ENCODE results near the gene C1S. TPM values are rescaled to one million over a fixed set of nuclear protein-coding genes. Genes with fewer than 3 reads are reported as not detected.
"Not testable (repeated sequence)": the region's sequence is repeated elsewhere in the genome, so short reads cannot be mapped to it uniquely, and the experiment has no call there.

The C1S gene
- polyA plus RNA-seq, 3 donors, result 49.2 to 60.0 (median 50.5) TPM

DNA sequence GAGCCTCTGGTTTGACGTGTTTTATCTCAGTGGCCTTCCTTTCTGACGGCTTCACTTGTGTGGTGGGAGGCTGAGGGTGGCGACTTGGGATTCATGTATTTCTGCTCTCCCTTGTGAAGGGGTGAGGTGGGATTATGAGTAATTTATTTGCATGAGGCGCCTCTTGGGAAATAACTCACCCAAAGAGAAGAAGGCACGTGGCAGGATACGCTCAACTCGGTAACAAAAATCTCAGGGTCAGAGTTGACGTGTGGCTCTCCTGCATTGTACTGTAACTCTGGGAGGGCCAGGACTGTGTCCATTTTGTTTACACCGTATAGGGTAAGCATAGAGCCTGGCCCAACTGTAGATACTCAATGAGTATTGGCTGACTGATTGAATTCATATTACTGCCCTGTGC, 14.6 kb upstream of the C1S start:
- no peak for DNase-seq (ENCODE audit: low read depth in 3 of 3, low spot score in 2 of 3)

- no peak for DNase-seq (ENCODE audit: low read depth in 3 of 3, low spot score in 2 of 3)
Observed at GRCh38 chr12:7046383-7047105, 14.0 kb upstream of the C1S start.

GRCh38 chr12:7047306-7047705, 13.2 kb upstream of the C1S start:
- DNase-seq (ENCODE audit: low read depth in 3 of 3, low spot score in 2 of 3), result no peak

GRCh38 chr12:7049445-7049951, 11.0 kb upstream of the C1S start:
- not testable (repeated sequence) for DNase-seq (ENCODE audit: low read depth in 3 of 3, low spot score in 2 of 3)

DNA sequence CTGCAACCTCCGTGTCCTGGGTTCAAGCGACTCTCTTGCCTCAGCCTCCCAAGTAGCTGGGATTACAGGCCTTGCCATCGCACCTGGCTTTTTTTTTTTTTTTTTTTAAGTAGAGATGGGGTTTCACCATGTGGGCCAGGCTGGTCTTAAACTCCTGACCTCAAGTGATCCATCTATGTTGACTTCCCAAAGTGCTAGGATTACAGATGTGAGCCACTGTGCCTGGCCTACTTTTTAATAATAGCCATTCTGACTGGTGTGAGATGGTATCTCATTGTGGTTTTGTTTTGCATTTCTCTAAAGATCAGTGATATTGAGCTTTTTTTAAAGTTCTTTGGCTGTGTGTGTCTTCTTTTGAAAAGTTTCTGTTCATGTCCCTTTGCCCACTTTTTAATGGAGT, 10.5 kb upstream of the C1S start:
- DNase-seq (ENCODE audit: low read depth in 3 of 3, low spot score in 2 of 3), result not testable (repeated sequence)

DNA sequence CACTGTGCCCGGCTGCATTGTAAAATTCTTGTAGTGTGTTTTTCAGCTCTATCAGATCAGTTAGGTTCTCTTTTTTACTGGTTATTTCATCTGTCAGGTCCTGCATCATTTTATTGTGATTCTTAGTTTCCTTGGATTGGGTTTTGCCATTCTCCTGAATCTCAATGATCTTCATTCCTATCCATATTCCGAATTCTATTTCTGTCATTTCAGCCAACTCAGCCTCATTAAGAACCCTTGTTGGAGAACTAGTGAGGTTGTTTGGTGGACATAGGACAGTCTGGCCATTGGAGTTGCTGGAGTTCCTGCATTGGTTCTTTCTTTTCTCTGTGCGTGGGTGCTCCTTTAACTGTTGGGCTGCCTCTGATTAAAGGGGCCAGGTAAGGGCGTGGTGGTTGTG, 5.6 kb upstream of the C1S start:
- DNase-seq (ENCODE audit: low read depth in 3 of 3, low spot score in 2 of 3), result no peak

DNA sequence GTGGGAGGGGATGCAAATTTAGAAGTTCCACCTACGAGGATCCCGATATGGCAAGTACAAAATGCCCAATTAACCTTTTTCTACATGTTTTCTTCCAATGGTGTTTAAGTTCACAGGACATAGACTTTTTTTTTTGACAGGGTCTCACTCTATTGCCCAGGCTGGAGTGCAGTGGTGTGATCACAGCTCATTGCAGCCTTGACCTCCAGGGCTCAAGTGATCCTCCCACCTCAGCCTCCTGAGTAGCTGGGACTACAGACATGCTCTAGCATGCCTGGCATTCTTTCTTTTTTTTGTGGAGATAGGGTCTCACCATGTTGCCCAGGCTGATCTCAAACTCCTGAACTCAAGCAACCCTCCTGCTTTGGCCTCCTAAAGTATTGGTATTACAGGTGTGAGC, 4.8 kb upstream of the C1S start:
- DNase-seq (ENCODE audit: low read depth in 3 of 3, low spot score in 2 of 3), result not testable (repeated sequence)

GRCh38 chr12:7058163-7058845, 2.2 kb upstream of the C1S start:
- no peak for DNase-seq (ENCODE audit: low read depth in 3 of 3, low spot score in 2 of 3)

DNA sequence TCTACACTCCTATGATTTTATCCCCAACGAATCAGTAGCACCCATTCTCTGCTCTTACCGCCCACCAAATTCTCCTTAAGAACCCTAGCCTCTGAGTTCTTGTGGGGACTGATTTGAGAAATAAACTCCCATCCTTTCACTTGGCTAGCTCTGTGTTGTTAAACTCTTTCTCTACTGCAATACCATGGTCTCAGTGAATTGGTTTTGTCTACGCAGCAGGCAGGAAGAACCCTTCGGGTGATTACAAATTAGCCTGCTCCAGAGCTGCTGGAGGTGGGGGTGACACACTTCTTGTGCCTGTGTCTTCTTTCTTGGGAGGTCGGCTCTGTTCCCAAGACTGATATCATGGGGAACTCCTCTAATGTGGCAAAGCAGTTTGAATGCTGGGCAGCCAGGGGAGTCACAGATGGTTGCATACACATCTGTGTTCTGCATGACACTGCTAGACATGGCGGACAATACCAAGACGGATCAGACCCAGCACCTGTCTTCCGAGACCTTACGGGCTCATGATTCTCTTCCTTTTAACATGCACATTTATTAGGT, 1.6 kb upstream of the C1S start:
- no peak for DNase-seq (ENCODE audit: low read depth in 3 of 3, low spot score in 2 of 3)

GRCh38 chr12:7059780-7060179, 738 bp upstream of the C1S start:
- no peak for DNase-seq (ENCODE audit: low read depth in 3 of 3, low spot score in 2 of 3)

DNA sequence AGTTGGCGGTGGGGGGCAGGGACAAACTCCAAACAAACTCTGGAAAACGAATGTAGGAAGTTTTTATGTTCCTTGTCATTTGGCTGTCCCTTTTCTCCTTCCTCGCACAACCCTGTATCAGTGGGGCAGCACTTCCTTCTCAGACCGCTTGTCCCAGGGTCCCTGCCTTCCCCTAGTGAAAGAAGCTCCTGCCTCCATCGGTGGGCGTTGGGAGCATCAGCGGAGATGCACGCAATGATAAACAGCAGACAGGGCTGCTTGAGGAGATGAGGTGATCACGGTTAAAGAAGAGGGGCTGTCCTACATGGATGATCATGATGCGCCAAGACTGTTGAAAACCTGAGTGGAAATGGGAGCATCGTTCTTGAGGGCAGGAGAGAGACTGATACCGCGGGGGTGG, 620 bp downstream of the C1S start:
- no peak for DNase-seq (ENCODE audit: low read depth in 3 of 3, low spot score in 2 of 3)

GRCh38 chr12:7061596-7061995, 1.1 kb downstream of the C1S start:
- DNase-seq (ENCODE audit: low read depth in 3 of 3, low spot score in 2 of 3), result no peak

DNA sequence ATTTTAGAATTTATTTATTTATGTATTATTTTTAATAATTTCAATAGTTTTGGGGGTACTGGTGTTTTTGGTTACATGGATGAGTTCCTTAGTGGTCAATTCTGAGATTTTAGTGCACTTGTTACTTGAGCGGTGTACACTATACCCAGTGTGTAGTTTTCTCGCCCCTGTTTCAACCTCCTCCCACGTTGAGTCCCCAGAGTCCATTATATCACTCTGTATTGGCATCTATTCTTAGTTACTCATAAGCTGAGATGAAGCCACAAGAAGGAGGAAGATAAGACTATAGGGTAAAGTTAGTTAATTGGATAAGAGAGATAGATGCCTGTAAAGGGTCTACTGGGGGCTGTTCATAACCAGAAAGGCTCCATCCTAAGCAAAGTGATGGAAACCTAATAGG, 4.0 kb downstream of the C1S start:
- no peak for DNase-seq (ENCODE audit: low read depth in 3 of 3, low spot score in 2 of 3)

DNA sequence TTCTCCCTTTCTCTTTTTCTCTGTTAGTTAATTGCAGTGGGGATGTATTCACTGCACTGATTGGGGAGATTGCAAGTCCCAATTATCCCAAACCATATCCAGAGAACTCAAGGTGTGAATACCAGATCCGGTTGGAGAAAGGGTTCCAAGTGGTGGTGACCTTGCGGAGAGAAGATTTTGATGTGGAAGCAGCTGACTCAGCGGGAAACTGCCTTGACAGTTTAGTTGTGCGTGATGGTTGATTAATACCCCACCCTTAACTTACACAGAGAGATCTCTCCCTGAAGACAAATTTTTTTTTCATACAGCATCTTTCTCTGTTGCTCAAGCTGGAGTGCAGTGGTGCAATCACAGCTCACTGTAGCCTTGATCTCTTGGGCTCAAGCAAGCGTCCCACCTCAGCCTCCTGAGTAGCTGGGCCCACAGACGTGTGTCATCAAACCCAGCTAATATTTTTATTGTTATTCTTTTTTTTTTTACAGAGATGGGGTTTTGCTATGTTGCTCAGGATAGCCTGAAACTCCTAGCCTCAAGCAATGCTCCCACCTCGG, 4.6 kb downstream of the C1S start:
- DNase-seq (ENCODE audit: low read depth in 3 of 3, low spot score in 2 of 3), result no peak

- no peak for DNase-seq (ENCODE audit: low read depth in 3 of 3, low spot score in 2 of 3)
Observed at GRCh38 chr12:7066596-7066995, 6.1 kb downstream of the C1S start.

GRCh38 chr12:7067096-7067495, 6.6 kb downstream of the C1S start:
- no peak for DNase-seq (ENCODE audit: low read depth in 3 of 3, low spot score in 2 of 3)

DNA sequence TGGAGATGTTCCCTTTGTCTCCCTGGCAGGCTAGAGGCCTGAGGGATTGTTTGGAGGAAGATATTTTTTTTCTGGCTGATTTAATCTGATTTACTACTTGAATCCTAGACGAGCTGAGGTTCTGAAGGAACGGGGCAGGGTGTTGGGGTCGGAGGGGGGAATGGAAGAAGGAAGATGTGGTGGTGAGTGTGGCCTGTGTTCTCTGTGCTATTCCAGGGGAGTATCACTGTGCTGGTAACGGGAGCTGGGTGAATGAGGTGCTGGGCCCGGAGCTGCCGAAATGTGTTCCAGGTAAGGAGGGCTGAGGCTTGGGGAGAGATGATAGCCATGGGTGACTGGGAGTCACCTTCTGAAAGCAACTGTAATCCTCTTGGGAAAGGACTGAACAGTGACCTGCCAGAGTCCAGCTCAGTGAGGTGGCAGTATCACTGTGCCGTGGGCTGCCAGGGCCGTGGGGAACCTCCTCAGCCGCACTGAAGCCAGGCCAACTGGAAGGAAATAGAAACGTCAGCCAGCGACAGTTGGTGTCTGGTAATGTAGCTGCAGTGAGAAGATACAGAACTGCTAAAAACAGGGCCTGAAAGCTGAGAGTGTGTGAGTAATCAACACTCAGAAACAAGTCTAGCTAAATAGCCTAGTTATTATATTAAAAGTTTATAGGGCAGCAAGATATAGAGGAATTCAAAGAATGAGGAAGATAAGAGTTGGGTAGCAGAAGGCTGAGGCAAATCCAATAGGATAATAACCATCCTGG, 7.9 kb downstream of the C1S start:
- no peak for DNase-seq (ENCODE audit: low read depth in 3 of 3, low spot score in 2 of 3)

GRCh38 chr12:7068994-7069346, 8.5 kb downstream of the C1S start:
- DNase-seq (ENCODE audit: low read depth in 3 of 3, low spot score in 2 of 3), result no peak

DNA sequence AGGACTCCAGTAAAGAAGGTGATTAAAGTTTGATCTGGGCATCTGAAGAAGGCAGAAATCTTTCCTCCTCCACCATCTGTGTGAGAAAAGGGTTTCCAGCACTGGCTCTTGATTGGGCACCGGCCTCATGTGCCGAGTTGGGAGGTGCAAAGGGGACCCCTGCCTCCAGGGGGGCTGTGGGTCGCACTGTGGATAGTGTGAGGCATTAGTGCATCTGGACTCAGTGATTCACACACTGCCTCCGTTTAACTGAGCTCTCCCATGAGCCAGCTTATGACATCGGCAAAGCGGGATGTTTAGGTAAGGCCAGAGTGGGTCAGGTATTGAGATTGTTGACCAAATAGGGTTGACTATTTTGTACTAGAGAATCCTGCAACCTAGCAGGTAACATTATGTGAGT, 8.9 kb downstream of the C1S start:
- DNase-seq (ENCODE audit: low read depth in 3 of 3, low spot score in 2 of 3), result no peak

DNA sequence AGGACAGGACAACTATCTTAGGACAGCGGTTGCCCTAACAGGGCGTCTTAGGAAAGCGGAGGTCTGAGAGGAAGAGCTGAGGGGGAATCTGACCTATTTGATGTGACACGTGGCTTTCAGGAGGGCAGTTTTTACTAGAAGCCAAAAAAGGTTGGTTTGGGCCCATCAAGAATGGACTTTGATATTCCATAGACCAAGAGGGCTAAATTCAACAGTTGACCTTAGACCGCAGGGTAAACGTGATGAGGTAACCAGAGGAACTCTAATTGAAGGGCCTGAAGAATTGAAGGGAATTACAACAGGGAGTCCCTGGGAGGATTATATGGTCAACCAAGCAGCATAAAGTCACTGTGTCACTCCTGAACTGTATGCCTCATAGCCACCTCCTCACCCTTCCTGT, 11.5 kb downstream of the C1S start:
- no peak for DNase-seq (ENCODE audit: low read depth in 3 of 3, low spot score in 2 of 3)

DNA sequence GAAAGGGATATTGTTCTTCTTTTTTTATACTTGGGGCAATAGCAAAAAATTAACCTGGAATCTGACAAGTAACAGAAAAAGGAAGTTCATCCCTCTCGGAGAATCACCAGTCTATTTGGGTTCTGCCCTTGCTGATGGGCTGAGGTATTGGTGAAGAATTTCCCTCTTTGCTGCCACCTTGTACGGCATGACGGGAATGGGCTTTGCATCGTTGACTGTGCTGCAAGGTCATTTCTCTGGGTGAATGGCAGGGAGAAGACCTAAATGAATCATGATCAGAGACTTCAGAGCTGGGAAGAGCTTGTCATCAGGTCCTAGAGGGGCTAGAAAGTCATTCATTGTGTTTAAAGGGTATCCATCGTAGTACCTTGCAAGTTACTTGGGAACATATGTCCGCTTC, 12.0 kb downstream of the C1S start:
- DNase-seq (ENCODE audit: low read depth in 3 of 3, low spot score in 2 of 3), result no peak
